Stimulated activated CD8-positive, alpha-beta memory T cell treated with anti-CD3 and anti-CD28 coated beads, Interleukin-12 subunit alpha, Interleukin-12 subunit beta, amount 100 ng/mL, for 1 hour (primary cell): ENCODE results near the gene PNPLA2.

Experiments used
- DNase-seq: peaks from one replicate; pipeline ENCODE4 v3.0.0-alpha.2; 2020; ENCODE audit warnings: low read depth

Gene PNPLA2

DNA sequence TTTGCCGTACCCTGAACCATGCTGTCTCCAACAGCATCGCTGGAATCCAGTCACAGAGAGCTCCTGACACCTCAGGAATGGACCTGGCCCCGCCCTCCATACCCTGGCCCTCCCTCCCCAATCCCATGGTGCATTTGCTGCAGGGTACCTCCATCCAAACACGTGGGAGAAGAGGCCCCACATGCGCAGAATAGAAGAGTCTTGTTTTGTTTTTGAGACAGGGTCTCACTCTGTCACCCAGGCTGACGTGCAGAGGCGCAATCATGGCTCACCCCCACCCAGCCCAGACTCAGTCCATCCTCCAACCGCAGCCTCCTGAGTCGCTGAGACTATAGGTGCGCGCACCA lies 2.3 kb upstream of the PNPLA2 start:
- no peak for DNase-seq

DNA sequence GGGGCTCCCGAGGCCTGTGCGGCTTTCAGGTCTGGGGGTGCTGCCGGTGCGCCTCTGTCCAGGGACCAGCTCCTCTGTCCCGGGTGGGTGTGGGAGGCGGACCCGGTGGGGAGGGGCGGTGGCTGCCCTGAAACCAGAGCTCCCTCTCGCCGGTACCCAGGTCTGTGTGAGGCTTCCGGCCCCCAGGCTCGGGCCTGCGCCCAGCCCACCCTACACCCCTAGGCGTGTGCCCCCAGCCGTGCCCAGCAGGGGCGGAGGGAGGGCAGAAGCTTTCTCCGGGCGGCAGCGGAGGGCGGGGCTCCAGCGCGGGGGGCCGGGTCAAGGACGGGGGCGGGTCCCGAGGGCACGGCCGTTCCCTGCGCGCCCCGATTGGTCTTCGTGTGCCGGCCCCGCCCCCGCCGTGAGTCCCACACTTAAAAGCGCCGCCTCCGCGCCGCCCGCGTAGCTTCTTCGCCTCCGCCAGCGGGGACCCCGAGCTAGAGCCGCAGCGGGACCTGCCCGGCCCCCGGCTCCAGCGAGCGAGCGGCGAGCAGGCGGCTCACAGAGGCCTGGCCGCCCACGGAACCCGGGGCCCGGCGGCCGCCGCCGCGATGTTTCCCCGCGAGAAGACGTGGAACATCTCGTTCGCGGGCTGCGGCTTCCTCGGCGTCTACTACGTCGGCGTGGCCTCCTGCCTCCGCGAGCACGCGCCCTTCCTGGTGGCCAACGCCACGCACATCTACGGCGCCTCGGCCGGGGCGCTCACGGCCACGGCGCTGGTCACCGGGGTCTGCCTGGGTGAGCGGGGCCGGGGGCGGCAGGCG lies 616 bp downstream of the PNPLA2 start:
- DNase-seq: peak; percentile 87

DNA sequence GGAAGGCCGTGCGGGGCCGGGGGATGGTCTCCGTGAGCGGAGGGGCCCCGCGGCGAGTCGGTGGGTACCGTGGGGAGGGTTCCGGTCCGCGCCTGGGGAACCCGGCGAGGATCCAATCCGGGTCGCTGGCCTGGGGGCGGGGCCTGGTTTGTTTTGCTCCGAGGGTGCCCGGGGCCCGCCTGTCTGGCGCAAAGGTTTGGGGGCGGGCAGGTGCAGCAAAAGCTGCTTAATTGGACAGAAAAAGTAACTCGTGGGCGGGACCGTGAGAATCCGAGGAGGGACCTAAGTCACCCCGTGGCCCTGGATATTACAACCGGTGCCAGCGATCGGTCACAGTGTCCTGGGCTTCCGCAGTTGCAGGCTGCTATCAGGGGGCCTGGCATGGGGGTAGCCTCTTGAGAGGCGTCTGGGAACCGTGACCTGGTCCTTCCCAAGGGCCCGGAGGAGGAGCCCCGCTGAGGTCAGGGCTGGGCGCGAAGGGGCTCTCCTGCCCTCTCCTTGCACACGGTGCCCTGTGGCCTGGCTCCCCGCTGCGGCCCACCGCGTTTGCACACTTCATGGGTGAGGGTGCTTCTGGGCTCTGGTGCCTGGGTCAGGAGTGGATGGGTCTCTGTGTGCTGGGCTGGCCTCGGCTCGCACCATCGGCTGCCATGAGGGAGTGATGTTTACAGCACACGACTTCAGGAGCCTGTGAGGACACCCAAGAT lies 1.4 kb downstream of the PNPLA2 start:
- DNase-seq: peak; percentile 91

DNA sequence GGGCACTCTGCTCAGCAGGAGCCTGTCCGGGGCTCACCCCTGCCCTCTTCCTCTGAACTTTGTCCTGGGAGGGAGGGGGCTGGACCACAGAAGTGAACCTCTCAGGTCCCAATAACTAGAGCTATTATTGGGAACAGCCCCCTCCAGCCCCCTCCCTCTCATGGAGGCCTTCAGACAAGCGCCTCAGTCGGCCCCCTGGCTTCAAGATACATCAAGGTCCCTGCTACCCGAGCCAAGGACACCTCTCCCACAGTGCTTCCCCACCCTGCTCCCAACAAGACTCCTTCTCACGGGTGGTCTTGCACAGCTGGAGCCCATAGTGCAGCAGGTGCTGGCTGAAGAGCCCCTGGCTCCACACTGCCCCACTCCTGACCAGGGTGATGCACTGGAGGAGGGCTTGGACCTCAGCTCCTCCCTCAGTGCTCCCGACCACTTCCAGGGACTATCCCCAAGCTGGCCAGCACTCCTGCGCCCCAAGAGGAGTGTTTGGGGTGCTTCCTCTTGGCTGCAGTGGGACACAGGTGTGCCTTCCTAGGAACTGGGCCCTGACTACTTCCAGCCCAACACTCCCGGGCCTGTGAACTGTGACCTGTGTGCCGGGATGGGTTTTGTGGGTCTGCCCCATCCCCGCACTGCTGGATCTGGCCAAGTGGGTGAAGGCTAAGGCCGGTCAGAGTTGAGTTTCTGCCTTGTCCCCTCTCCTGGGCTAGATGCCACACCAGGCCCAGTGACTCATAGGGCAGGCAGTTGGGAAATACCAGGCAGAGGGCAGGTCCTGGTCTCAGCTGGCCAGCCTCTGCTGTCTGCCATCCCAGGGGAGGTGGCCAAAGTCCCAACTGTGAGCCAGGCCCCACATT lies 2.2 kb downstream of the PNPLA2 start:
- no peak for DNase-seq

DNA sequence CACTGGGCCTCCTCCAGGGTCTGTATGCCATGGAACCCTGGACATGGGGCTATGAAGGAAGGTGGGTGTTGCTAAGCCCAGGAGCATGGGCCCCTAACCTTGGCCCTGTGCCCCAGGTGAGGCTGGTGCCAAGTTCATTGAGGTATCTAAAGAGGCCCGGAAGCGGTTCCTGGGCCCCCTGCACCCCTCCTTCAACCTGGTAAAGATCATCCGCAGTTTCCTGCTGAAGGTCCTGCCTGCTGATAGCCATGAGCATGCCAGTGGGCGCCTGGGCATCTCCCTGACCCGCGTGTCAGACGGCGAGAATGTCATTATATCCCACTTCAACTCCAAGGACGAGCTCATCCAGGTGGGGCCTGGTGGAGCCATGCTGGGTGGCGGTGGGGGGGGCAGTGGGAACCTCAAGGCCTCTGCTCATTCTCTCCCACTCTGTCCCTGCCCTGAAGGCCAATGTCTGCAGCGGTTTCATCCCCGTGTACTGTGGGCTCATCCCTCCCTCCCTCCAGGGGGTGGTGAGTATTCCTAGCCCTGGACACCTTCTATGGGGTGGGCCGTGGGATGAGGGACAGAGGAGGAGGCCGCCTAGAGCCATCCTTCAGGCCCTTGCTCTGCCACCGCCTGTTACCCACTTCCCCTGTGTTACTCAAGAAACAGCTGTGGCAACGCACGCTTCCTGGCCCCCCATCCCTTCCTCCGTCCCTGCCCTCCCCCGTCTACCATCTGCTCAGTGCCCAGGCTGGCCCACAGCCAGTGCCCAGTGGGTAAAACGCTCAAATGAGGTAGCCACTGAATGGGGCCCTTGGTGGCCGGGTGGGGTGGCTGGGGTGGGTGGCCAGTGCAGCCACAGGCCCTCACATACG lies 3.0 kb downstream of the PNPLA2 start:
- no peak for DNase-seq

DNA sequence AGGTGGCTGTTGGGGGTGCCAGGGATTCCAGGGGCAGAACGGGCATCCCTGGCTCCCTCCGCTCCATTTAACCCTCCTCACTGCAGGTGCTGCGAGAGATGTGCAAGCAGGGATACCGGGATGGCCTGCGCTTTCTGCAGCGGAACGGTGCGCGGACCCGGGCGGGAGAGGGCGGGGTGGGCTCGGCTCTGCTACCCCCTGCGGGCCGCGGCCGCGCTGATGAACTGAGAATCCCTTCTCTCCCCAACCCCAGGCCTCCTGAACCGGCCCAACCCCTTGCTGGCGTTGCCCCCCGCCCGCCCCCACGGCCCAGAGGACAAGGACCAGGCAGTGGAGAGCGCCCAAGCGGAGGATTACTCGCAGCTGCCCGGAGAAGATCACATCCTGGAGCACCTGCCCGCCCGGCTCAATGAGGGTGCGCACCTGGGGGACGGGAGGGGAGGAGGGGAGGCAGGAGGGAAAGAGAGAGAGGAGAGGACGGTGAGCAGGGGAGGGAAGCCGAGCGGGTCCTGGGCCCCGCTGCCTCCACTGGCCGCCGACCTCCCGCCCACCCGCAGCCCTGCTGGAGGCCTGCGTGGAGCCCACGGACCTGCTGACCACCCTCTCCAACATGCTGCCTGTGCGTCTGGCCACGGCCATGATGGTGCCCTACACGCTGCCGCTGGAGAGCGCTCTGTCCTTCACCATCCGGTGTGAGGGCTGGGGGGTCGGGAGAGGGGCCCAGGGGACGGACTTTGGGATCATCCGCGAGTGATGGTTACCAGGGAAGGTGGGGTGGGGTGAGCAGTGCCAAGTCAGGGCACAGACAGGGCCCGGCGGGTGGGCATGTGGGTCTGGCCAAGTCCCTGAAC lies 5.0 kb downstream of the PNPLA2 start:
- no peak for DNase-seq

DNA sequence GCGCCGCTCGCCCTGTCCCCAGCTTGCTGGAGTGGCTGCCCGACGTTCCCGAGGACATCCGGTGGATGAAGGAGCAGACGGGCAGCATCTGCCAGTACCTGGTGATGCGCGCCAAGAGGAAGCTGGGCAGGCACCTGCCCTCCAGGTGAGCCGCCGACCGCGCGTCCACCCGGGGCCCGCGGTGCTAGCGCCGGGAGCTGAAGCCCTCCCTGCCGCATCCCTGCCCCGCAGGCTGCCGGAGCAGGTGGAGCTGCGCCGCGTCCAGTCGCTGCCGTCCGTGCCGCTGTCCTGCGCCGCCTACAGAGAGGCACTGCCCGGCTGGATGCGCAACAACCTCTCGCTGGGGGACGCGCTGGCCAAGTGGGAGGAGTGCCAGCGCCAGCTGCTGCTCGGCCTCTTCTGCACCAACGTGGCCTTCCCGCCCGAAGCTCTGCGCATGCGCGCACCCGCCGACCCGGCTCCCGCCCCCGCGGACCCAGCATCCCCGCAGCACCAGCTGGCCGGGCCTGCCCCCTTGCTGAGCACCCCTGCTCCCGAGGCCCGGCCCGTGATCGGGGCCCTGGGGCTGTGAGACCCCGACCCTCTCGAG lies 5.7 kb downstream of the PNPLA2 start:
- no peak for DNase-seq

- DNase-seq: no peak
Observed at GRCh38 chr11:824942-825341, 6.2 kb downstream of the PNPLA2 start.

GRCh38 chr11:825366-826226 lies 6.9 kb downstream of the PNPLA2 start:
- no peak for DNase-seq

GRCh38 chr11:826227-826621 lies 7.5 kb downstream of the PNPLA2 start:
- no peak for DNase-seq

- DNase-seq: no peak
Observed at GRCh38 chr11:826836-827145, 8.1 kb downstream of the PNPLA2 start.

DNA sequence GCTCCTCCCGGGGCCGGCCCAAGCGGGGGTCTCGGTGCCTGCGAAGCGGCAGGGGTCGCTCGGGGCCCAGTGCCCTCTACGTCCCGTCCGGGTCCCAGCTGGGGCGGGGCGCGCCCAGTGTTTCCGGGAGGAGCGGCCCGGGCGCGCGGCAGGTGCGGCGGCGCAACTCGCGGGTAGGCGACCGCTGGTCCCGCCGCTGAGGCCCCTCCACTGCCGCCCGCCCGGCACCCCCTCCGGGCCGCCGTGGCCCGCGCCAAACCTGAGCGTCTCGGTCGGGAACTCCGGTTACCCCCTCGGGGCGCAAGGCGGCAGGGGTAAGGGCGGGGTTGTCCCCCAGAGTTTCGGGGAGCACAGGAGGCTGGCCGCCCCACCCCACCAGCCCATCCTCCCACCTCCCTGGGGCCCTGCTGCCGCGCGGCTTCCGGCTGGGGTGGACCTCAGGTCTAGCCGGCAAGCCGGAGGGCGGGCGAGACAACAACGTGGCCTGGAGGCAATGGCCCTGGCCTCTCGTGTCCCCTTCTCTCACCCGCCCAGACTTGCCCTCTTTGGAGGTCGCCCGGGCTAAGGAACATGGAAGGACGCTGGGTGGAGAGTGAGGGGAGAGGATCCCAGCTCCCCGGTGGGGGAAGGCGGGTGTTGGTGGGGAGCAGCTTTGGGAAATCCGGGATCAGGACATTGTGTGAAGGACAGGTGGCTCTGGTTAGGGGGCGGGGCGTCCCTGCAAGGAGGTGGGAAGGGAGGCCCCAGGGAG lies 8.6 kb downstream of the PNPLA2 start:
- no peak for DNase-seq

DNA sequence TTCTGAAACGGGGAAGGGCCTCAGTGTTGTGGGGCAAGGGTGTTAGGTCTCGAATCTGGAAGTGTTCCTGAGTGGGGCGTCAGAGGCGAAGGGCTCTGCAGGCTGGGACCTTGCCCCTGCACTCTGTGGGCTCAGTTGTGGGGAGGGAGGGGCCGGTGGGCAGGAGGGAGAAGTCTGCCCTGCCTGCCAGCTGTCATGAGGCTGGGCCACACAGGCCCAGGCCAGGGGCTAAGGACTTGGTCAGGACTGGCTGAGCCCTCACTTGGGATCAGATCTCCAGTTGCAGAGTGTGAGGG lies 9.1 kb downstream of the PNPLA2 start, which contains the start of gene CRACR2B:
Gene CRACR2B (plus strand): TSS at position 23 of the 296 bp plus-strand sequence. CDS start 689 bp downstream, outside the sequence.
- no peak for DNase-seq

- DNase-seq: no peak
Observed at GRCh38 chr11:828506-829175, 9.9 kb downstream of the PNPLA2 start.

DNA sequence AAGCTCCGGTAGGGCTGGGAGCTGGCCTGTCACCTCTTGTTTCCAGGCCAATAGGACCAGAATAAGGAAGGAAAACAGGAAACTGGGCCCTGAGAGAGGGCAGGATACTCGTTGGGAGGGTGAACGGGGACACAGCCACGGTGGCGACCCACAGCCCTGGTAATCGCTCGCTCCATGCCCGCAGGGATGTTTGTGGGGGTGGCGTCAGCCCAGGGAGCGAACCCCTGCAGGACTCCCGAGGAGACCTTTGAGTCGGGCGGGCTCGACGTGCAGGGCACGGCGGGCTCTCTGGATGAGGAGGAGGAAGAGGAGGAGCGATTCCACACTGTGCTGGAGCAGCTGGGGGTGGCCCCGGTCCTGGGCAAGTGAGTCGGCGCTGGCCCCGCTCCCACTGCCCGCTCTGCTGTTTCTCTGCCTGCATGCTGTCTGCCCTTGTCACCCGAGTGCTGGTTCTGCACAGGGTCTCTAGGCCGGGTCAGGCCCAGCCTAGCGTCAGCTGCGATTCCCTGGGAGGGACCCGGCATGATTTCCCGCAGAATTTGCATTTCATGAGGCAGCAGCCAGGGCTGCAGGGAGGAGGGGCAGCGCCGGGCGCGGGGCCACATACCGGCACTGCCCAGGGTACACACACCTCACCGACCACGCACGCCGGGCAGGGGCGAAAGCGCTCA lies 10.6 kb downstream of the PNPLA2 start:
- DNase-seq: no peak

DNA sequence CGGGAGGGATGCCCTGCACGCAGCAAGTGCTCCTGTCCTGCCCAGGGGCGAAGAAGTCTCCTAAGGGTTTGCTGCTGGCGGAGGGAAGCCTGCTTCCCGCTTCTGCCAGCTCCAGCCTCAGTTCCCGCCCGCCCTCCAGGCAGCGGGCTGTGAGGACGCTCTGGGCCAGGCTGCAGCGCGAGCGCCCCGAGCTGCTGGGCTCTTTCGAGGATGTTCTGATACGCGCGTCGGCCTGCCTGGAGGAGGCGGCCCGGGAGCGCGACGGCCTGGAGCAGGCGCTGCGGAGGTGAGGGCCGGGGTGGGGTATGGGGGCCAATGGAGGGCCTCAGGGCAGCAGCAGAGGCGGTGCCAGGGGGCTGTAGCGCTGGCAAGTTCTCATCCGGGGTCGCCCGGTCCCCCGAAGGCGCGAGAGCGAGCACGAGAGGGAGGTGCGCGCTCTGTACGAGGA lies 11.2 kb downstream of the PNPLA2 start:
- no peak for DNase-seq

- DNase-seq: peak; percentile 42
Observed at GRCh38 chr11:830295-831117, 11.8 kb downstream of the PNPLA2 start.
